Peyer's patch (tissue), 4 donors: ENCODE results near the gene ABL1.
"Not testable (repeated sequence)": the region's sequence is repeated elsewhere in the genome, so short reads cannot be mapped to it uniquely, and the experiment has no call there.

Source experiments
- CTCF ChIP-seq, 6 experiments: fragments of 450-650 bp in 4 of 6; fragments of 200-600 bp in 2 of 6; sonication (generic) in 1 of 6; IDR thresholded peaks; one replicate each; pipeline ENCODE4 v1.5.1; 2017 to 2019; ENCODE audit warnings: antibody characterized with exemption in 6 of 6, mild to moderate bottlenecking in 3 of 6, moderate library complexity in 1 of 6
- POLR2A ChIP-seq, 2 donors: fragments of 450-650 bp; IDR thresholded peaks; one replicate each; pipeline ENCODE4 v1.5.1; 2017; ENCODE audit warnings: antibody characterized with exemption in 2 of 2, mild to moderate bottlenecking in 2 of 2, moderate library complexity in 2 of 2

GRCh38 chr9:130794021-130794420 lies 41.0 kb upstream of the ABL1 start:
- TF ChIP-seq POLR2A, CTCF (IDR thresholded peaks at IDR 0.05): not testable (repeated sequence)
